ENCODE data around the gene ALDH1L2.

Gene ALDH1L2

DNA sequence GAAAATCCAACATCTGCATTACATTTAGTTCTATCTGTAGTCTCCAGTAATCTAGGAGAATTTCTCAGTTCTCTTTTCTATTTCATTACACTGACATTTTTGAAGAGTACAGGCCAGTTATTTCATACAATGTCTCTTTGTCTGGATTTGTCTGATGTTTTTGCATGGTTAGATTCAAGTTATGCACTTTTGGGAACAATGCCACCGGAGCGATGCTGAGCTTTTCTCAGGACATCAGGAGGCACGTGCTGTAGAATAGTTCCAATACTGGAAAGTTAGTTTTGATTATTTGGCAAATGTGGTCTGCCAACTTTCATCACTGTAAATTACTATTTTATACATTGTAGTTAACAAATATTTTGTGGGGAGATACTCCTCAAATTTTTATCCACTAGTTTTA lies 43.1 kb downstream of the ALDH1L2 start:
- Histone ChIP-seq H3K4me1 (ENCODE audit: control insufficient read depth in 5 of 5, insufficient read depth in 5 of 5, low read length in 5 of 5) (peaks cover 0 to 3% (median 0%) of the 10 kb centered on the region in 5 donors), H3K4me3 (ENCODE audit: low read depth in 1 of 5, low read length in 5 of 5) (no peak overlapping the region), H3K36me3 (ENCODE audit: control insufficient read depth in 5 of 5, insufficient read depth in 5 of 5, low read length in 5 of 5) (peaks cover 0 to 6% (median under 1%) of the 10 kb centered on the region in 5 donors), H3K9ac (ENCODE audit: low read length in 5 of 5) (no peak overlapping the region), H3K9me3 (ENCODE audit: control insufficient read depth in 5 of 5, low read length in 5 of 5) (no peaks in the 10 kb centered on the region), H3K27ac (ENCODE audit: low read depth, low read length) (no peak overlapping the region), H3K27me3 (ENCODE audit: control insufficient read depth in 5 of 5, insufficient read depth in 4 of 5, low read length in 5 of 5) (no peaks in the 10 kb centered on the region)

- Histone ChIP-seq H3K9me3 (ENCODE audit: control insufficient read depth in 5 of 5, low read length in 5 of 5) (no peaks in the 10 kb centered on the region), H3K4me1 (ENCODE audit: control insufficient read depth in 5 of 5, insufficient read depth in 5 of 5, low read length in 5 of 5) (peaks cover 0 to 3% (median 0%) of the 10 kb centered on the region in 5 donors), H3K27me3 (ENCODE audit: control insufficient read depth in 5 of 5, insufficient read depth in 4 of 5, low read length in 5 of 5) (no peaks in the 10 kb centered on the region), H3K9ac (ENCODE audit: low read length in 5 of 5) (no peak overlapping the region), H3K36me3 (ENCODE audit: control insufficient read depth in 5 of 5, insufficient read depth in 5 of 5, low read length in 5 of 5) (peaks cover 0 to 6% (median 0%) of the 10 kb centered on the region in 5 donors), H3K27ac (ENCODE audit: low read depth, low read length) (no peak overlapping the region), H3K4me3 (ENCODE audit: low read depth in 1 of 5, low read length in 5 of 5) (no peak overlapping the region)
These were observed 43.8 kb downstream of the ALDH1L2 start for GRCh38 chr12:105040476-105040875.

DNA sequence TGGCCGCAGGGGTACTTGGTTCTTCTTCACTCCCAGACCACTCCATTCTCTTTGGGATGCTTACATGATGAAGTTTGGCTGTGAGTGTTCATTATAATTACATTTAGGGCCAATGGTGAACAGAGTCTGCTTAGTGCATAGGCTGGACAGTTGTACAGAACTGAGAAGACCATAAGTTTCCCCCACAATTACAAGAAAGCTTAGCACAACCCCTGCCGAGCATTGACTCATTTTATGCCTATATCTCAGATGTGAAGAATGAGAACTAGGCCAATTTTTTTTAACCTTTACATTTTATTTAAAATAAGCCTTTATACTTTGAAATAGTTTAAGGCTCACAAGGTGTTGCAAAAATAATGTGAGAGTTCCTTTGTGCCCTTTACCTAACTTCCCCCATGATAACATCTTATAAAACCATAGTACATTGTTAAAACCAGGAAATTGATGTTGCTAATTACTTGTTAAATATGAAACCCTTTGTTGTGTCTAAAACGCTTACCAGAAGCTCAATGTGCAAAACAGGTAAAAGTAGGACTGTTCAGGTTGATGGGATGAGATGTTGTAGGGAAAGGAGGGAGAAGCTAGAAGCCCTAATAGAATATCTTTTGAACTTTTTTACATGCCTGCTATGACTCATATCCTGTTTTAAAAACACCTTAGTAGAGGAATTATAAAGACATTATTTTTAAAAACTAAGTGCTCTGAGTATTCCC lies 47.2 kb downstream of the ALDH1L2 start:
- Histone ChIP-seq H3K27ac (ENCODE audit: low read depth, low read length) (no peak overlapping the region), H3K4me3 (ENCODE audit: low read depth in 1 of 5, low read length in 5 of 5) (no peak overlapping the region), H3K9ac (ENCODE audit: low read length in 5 of 5) (no peak overlapping the region), H3K4me1 (ENCODE audit: control insufficient read depth in 5 of 5, insufficient read depth in 5 of 5, low read length in 5 of 5) (peaks cover 0 to 3% (median 0%) of the 10 kb centered on the region in 5 donors), H3K36me3 (ENCODE audit: control insufficient read depth in 5 of 5, insufficient read depth in 5 of 5, low read length in 5 of 5) (peaks cover 0 to 5% (median 0%) of the 10 kb centered on the region in 5 donors), H3K27me3 (ENCODE audit: control insufficient read depth in 5 of 5, insufficient read depth in 4 of 5, low read length in 5 of 5) (no peaks in the 10 kb centered on the region), H3K9me3 (ENCODE audit: control insufficient read depth in 5 of 5, low read length in 5 of 5) (no peaks in the 10 kb centered on the region)

DNA sequence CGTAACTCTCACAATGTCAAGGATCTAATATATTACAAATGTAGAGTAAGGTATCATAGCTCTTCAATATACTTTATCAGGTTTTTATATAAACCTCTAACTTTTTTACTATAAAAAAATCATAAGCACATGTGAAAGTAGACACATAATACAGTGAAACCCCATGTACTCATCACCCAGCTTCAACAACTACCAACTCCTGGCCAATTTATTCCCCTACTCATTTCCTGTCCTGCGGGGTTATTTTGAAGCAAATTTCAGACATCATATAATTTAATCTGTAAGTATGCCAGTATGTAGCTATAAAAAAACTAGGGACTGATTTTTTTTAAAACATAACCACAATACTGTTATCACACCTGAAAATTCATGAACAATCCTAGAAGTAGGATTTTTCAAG lies 50.4 kb downstream of the ALDH1L2 start:
- peaks cover 3 to 11% (median 7%) of the 10 kb centered on the region in 5 donors for H3K36me3 ChIP-seq (ENCODE audit: control insufficient read depth in 5 of 5, insufficient read depth in 5 of 5, low read length in 5 of 5)
- H3K27me3 ChIP-seq (ENCODE audit: control insufficient read depth in 5 of 5, insufficient read depth in 4 of 5, low read length in 5 of 5), result no peaks in the 10 kb centered on the region
- H3K4me1 ChIP-seq (ENCODE audit: control insufficient read depth in 5 of 5, insufficient read depth in 5 of 5, low read length in 5 of 5), result no peaks in the 10 kb centered on the region
- H3K4me3 ChIP-seq (ENCODE audit: low read depth in 1 of 5, low read length in 5 of 5), result no peak overlapping the region
- no peaks in the 10 kb centered on the region for H3K9me3 ChIP-seq (ENCODE audit: control insufficient read depth in 5 of 5, low read length in 5 of 5)
- no peak overlapping the region for H3K9ac ChIP-seq (ENCODE audit: low read length in 5 of 5)
- no peak overlapping the region for H3K27ac ChIP-seq (ENCODE audit: low read depth, low read length)

GRCh38 chr12:105032703-105033357 lies 51.4 kb downstream of the ALDH1L2 start:
- H3K27ac ChIP-seq (ENCODE audit: low read depth, low read length), result no peak overlapping the region
- H3K9me3 ChIP-seq (ENCODE audit: control insufficient read depth in 5 of 5, low read length in 5 of 5), result no peaks in the 10 kb centered on the region
- H3K4me1 ChIP-seq (ENCODE audit: control insufficient read depth in 5 of 5, insufficient read depth in 5 of 5, low read length in 5 of 5), result no peaks in the 10 kb centered on the region
- no peaks in the 10 kb centered on the region for H3K27me3 ChIP-seq (ENCODE audit: control insufficient read depth in 5 of 5, insufficient read depth in 4 of 5, low read length in 5 of 5)
- no peak overlapping the region for H3K4me3 ChIP-seq (ENCODE audit: low read depth in 1 of 5, low read length in 5 of 5)
- H3K36me3 ChIP-seq (ENCODE audit: control insufficient read depth in 5 of 5, insufficient read depth in 5 of 5, low read length in 5 of 5), result peaks cover 3 to 15% (median 7%) of the 10 kb centered on the region in 5 donors
- no peak overlapping the region for H3K9ac ChIP-seq (ENCODE audit: low read length in 5 of 5)

DNA sequence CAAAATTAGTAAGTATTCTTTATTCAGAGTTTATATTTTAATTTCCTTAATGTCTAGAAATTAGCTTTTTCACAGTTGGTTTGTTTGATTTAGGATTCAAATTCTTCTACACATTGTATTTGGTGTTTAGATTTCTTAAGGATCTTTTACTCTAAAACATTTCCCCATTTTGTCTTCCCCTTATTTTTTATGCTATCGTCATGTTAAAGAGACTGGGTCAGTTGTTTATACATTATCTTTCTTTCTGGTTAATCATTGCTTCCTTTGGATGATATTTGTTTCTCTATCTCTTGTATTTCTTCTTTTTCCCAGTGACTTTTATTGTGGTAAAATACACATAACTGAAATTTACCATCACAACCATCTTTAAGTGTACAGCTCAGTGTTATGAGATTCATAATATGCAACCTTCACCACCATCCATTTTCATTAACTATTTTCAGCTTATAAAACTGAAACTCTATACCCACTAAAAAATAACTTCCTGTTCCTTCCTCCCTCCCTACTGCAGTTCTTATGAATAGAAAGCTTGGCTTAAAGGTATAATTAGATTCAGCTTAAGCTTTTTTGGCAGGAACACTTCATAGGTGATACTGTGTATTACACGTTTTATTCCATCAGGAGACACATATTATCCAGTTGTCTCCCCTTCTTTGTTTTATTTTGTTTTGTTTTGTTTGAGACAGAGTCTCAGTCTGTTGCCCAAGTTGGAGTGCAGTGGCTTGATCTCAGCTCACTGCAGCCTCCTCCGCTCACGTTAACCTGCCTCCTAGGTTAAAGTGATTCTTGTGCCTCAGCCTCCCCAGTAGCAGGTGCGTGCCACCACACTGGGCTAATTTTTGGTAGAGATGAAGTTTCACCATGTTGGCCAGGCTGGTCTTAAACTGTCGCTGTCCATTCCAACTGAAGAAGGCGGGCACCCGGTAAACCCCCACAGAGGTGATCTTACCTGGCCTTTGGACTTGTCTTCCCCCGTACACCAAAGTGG lies 53.1 kb downstream of the ALDH1L2 start:
- H3K36me3 ChIP-seq (ENCODE audit: control insufficient read depth in 5 of 5, insufficient read depth in 5 of 5, low read length in 5 of 5), result peaks cover 3 to 17% (median 7%) of the 10 kb centered on the region in 5 donors
- H3K27ac ChIP-seq (ENCODE audit: low read depth, low read length), result no peak overlapping the region
- no peaks in the 10 kb centered on the region for H3K27me3 ChIP-seq (ENCODE audit: control insufficient read depth in 5 of 5, insufficient read depth in 4 of 5, low read length in 5 of 5)
- no peak overlapping the region for H3K9ac ChIP-seq (ENCODE audit: low read length in 5 of 5)
- no peaks in the 10 kb centered on the region for H3K9me3 ChIP-seq (ENCODE audit: control insufficient read depth in 5 of 5, low read length in 5 of 5)
- H3K4me3 ChIP-seq (ENCODE audit: low read depth in 1 of 5, low read length in 5 of 5), result no peak overlapping the region
- peaks cover 0 to 4% (median 0%) of the 10 kb centered on the region in 5 donors for H3K4me1 ChIP-seq (ENCODE audit: control insufficient read depth in 5 of 5, insufficient read depth in 5 of 5, low read length in 5 of 5)

DNA sequence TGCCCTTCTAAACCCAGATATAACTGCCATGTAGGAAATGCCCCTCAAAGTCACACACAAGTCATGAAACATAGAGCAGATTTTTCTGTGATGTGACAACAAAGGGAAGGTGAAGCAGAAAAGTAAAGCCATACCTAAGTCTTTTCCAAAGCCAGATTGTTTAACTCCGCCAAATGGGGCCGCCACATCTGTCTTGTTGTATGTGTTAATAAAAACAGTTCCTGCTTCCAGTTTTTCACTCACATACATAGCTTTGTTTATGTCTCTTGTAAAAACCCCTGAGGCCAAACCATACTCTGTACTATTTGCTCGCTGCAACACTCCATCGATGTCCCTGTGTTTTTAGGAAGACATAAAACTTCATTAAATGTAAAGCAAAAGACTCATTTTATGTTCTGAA lies 57.8 kb downstream of the ALDH1L2 start:
- Histone ChIP-seq H3K9ac (ENCODE audit: low read length in 5 of 5) (no peak overlapping the region), H3K27me3 (ENCODE audit: control insufficient read depth in 5 of 5, insufficient read depth in 4 of 5, low read length in 5 of 5) (no peaks in the 10 kb centered on the region), H3K4me1 (ENCODE audit: control insufficient read depth in 5 of 5, insufficient read depth in 5 of 5, low read length in 5 of 5) (peaks cover 0 to 14% (median 10%) of the 10 kb centered on the region in 5 donors), H3K36me3 (ENCODE audit: control insufficient read depth in 5 of 5, insufficient read depth in 5 of 5, low read length in 5 of 5) (peaks cover 0 to 20% (median 4%) of the 10 kb centered on the region in 5 donors), H3K4me3 (ENCODE audit: low read depth in 1 of 5, low read length in 5 of 5) (no peak overlapping the region), H3K9me3 (ENCODE audit: control insufficient read depth in 5 of 5, low read length in 5 of 5) (no peaks in the 10 kb centered on the region), H3K27ac (ENCODE audit: low read depth, low read length) (no peak overlapping the region)

GRCh38 chr12:105025890-105026289 lies 58.4 kb downstream of the ALDH1L2 start:
- Histone ChIP-seq H3K27ac (ENCODE audit: low read depth, low read length) (no peak overlapping the region), H3K27me3 (ENCODE audit: control insufficient read depth in 5 of 5, insufficient read depth in 4 of 5, low read length in 5 of 5) (no peaks in the 10 kb centered on the region), H3K9me3 (ENCODE audit: control insufficient read depth in 5 of 5, low read length in 5 of 5) (no peaks in the 10 kb centered on the region), H3K36me3 (ENCODE audit: control insufficient read depth in 5 of 5, insufficient read depth in 5 of 5, low read length in 5 of 5) (peaks cover 0 to 20% (median 3%) of the 10 kb centered on the region in 5 donors), H3K4me1 (ENCODE audit: control insufficient read depth in 5 of 5, insufficient read depth in 5 of 5, low read length in 5 of 5) (peaks cover 0 to 14% (median 10%) of the 10 kb centered on the region in 5 donors), H3K9ac (ENCODE audit: low read length in 5 of 5) (peak overlapping the region in 1 of 5 donors; percentile 8), H3K4me3 (ENCODE audit: low read depth in 1 of 5, low read length in 5 of 5) (no peak overlapping the region)

GRCh38 chr12:105024928-105025327 lies 59.3 kb downstream of the ALDH1L2 start:
- Histone ChIP-seq H3K9me3 (ENCODE audit: control insufficient read depth in 5 of 5, low read length in 5 of 5) (no peaks in the 10 kb centered on the region), H3K36me3 (ENCODE audit: control insufficient read depth in 5 of 5, insufficient read depth in 5 of 5, low read length in 5 of 5) (peaks cover 0 to 16% (median 3%) of the 10 kb centered on the region in 5 donors), H3K9ac (ENCODE audit: low read length in 5 of 5) (no peak overlapping the region), H3K4me3 (ENCODE audit: low read depth in 1 of 5, low read length in 5 of 5) (no peak overlapping the region), H3K4me1 (ENCODE audit: control insufficient read depth in 5 of 5, insufficient read depth in 5 of 5, low read length in 5 of 5) (peaks cover 0 to 14% (median 10%) of the 10 kb centered on the region in 5 donors), H3K27ac (ENCODE audit: low read depth, low read length) (no peak overlapping the region), H3K27me3 (ENCODE audit: control insufficient read depth in 5 of 5, insufficient read depth in 4 of 5, low read length in 5 of 5) (no peaks in the 10 kb centered on the region)

All from subcutaneous abdominal adipose tissue (tissue), 5 donors.